NCI-H2081 treated with DMSO at 0.1 percent for 48 hours (cell line): Measurements from ENCODE around the gene ENDOD1.

Experiments used
- DNase-seq: peaks from one replicate; lab custom pipeline; 2025; lab: John Stamatoyannopoulos, UW

ENDOD1 gene

GRCh38 chr11:95144313-95145235, 54.9 kb downstream of the ENDOD1 start:
- DNase-seq, result no peak

GRCh38 chr11:95145430-95146060, 55.9 kb downstream of the ENDOD1 start:
- DNase-seq, result no peak

GRCh38 chr11:95147364-95147905, 57.8 kb downstream of the ENDOD1 start:
- DNase-seq, result no peak

- DNase-seq, result no peak
Observed at GRCh38 chr11:95148406-95148805, 58.8 kb downstream of the ENDOD1 start.

- no peak for DNase-seq
Observed at GRCh38 chr11:95148938-95149337, 59.3 kb downstream of the ENDOD1 start.

GRCh38 chr11:95149651-95150364, 60.2 kb downstream of the ENDOD1 start:
- DNase-seq, result no peak

- DNase-seq, result peak; percentile 58
Observed at GRCh38 chr11:95150956-95151684, 61.5 kb downstream of the ENDOD1 start.

GRCh38 chr11:95152876-95153856, 63.5 kb downstream of the ENDOD1 start:
- DNase-seq, result no peak

- DNase-seq, result no peak
Observed at GRCh38 chr11:95153857-95154246, 64.2 kb downstream of the ENDOD1 start.

- DNase-seq, result peak; percentile 14
Observed at GRCh38 chr11:95154514-95154913, 64.9 kb downstream of the ENDOD1 start.

GRCh38 chr11:95155385-95155784, 65.7 kb downstream of the ENDOD1 start:
- DNase-seq, result no peak

- DNase-seq, result no peak
Observed at GRCh38 chr11:95156133-95156721, 66.6 kb downstream of the ENDOD1 start.

- DNase-seq, result no peak
Observed at GRCh38 chr11:95156916-95157541, 67.4 kb downstream of the ENDOD1 start.

- no peak for DNase-seq
Observed at GRCh38 chr11:95157824-95158223, 68.2 kb downstream of the ENDOD1 start.

- DNase-seq, result no peak
Observed at GRCh38 chr11:95161248-95161647, 71.6 kb downstream of the ENDOD1 start.

GRCh38 chr11:95163106-95163505, 73.5 kb downstream of the ENDOD1 start:
- DNase-seq, result no peak

GRCh38 chr11:95165638-95166037, 76.0 kb downstream of the ENDOD1 start:
- DNase-seq, result no peak

- no peak for DNase-seq
Observed at GRCh38 chr11:95166781-95167180, 77.1 kb downstream of the ENDOD1 start.

- DNase-seq, result no peak
Observed at GRCh38 chr11:95170294-95170693, 80.6 kb downstream of the ENDOD1 start.
